Sigmoid colon (tissue), 7 donors: Measurements from ENCODE around the gene ATP2B3. TPM values are rescaled to one million over a fixed set of nuclear protein-coding genes. Genes with fewer than 3 reads are reported as not detected.

ENCODE experiments used
- DNase-seq: peaks from one replicate; pipeline ENCODE4 v3.0.0-alpha.2; 2019
- H3K27ac ChIP-seq, 4 donors: fragments of 200-600 bp; sonication (generic); one replicate each; pipeline ENCODE4 v1.5.1; 2016 to 2019; ENCODE audit warnings: mild to moderate bottlenecking in 1 of 4
- H3K27me3 ChIP-seq, 3 donors: fragments of 200-600 bp; sonication (generic); one replicate each; pipeline ENCODE4 v1.5.1; 2019; ENCODE audit warnings: mild to moderate bottlenecking in 1 of 3
- H3K36me3 ChIP-seq, 4 donors: fragments of 200-600 bp; sonication (generic); one replicate each; pipeline ENCODE4 v1.5.1; 2016 to 2019
- H3K4me1 ChIP-seq, 4 donors: fragments of 200-600 bp; sonication (generic); one replicate each; pipeline ENCODE4 v1.5.1; 2017 to 2019
- H3K4me3 ChIP-seq, 4 donors: fragments of 200-600 bp; sonication (generic); one replicate each; pipeline ENCODE4 v1.5.1; 2017 to 2019; ENCODE audit warnings: mild to moderate bottlenecking in 2 of 4, moderate library complexity in 1 of 4
- H3K9me3 ChIP-seq, 4 donors: fragments of 200-600 bp in 3 of 4; sonication (generic) in 3 of 4; one replicate each; pipeline versions ENCODE4 v1.5.1 to v1.6.1; 2013 to 2019
- EP300 ChIP-seq, 4 donors: sonication (generic); formaldehyde crosslinking; IDR thresholded peaks; one replicate each; pipeline ENCODE4 v1.6.1; 2017; ENCODE audit warnings: antibody characterized with exemption in 4 of 4
- POLR2A ChIP-seq, 2 donors: fragments of 450-650 bp; IDR thresholded peaks; one replicate each; pipeline ENCODE4 v1.6.1; 2016; ENCODE audit warnings: antibody characterized with exemption in 2 of 2, mild to moderate bottlenecking in 2 of 2, moderate library complexity in 2 of 2
- POLR2AphosphoS5 ChIP-seq, 4 donors: sonication (generic); formaldehyde crosslinking; IDR thresholded peaks; one replicate each; pipeline ENCODE4 v1.6.1; 2017; ENCODE audit warnings: antibody characterized with exemption in 4 of 4
- WGBS, 2 donors: extraction: QIAGEN DNeasy Blood & Tissue Kit; methylation state at CpG; one replicate each; pipeline ENCODE4 v1.1.7; 2013; 5-methylcytosine and 5-hydroxymethylcytosine counted together
- intact Hi-C: fragments of 100-400 bp; cut with DNase I; formaldehyde crosslinking; loops from one replicate; pipeline ENCODE4 v1.15.1; 2023
- polyA plus RNA-seq, 3 donors: library from polyadenylated mRNA; stranded (reverse); fragments of 200-250 nt; gene quantifications; one replicate each; pipeline ENCODE4 v1.2.3, GENCODE V29; 2013
- total RNA-seq, 4 donors: library from RNA; depleted of rRNA; stranded (reverse); fragments of >200 nt; gene quantifications; one replicate each; pipeline ENCODE4 v1.1.0, GENCODE V29; 2016
- TF ChIP-seq, protein P1 (sequence below), 4 experiments: fragments of 450-650 bp in 3 of 4; fragments of 200-600 bp in 1 of 4; IDR thresholded peaks; one replicate each; pipeline ENCODE4 v1.5.1; 2016 to 2019; ENCODE audit warnings: antibody characterized with exemption in 4 of 4, mild to moderate bottlenecking in 3 of 4, moderate library complexity in 2 of 4
- donor health status: healthy with polysubstance abuse.
- donor health status: Bipolar disorder and iron deficiency.
- donor health status: healthy.

ATP2B3 gene
- total and polyA plus RNA-seq, 7 donors = under 0.01 to 0.95 (median 0.26) TPM; not detected in 2

GRCh38 chrX:153498453-153498852, 19.0 kb upstream of the ATP2B3 start:
- TF ChIP-seq POLR2AphosphoS5 (IDR thresholded peaks at IDR 0.05) (no peak), POLR2A (IDR thresholded peaks at IDR 0.05) (no peak)
- TF ChIP-seq, protein P1, sequence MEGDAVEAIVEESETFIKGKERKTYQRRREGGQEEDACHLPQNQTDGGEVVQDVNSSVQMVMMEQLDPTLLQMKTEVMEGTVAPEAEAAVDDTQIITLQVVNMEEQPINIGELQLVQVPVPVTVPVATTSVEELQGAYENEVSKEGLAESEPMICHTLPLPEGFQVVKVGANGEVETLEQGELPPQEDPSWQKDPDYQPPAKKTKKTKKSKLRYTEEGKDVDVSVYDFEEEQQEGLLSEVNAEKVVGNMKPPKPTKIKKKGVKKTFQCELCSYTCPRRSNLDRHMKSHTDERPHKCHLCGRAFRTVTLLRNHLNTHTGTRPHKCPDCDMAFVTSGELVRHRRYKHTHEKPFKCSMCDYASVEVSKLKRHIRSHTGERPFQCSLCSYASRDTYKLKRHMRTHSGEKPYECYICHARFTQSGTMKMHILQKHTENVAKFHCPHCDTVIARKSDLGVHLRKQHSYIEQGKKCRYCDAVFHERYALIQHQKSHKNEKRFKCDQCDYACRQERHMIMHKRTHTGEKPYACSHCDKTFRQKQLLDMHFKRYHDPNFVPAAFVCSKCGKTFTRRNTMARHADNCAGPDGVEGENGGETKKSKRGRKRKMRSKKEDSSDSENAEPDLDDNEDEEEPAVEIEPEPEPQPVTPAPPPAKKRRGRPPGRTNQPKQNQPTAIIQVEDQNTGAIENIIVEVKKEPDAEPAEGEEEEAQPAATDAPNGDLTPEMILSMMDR (IDR thresholded peaks at IDR 0.05) = no peak
- 75 to 88% methylated on average over 7 of the region's 7 CpGs for WGBS, 2 donors
- Histone ChIP-seq H3K36me3 (no peaks in the 10 kb centered on the region), H3K4me3 (no peak overlapping the region), H3K4me1 (no peaks in the 10 kb centered on the region), H3K9me3 (no peaks in the 10 kb centered on the region), H3K27ac (no peak overlapping the region), H3K27me3 (peaks cover 0 to 7% (median 0%) of the 10 kb centered on the region in 3 donors)
- DNase-seq = no peak
- intact Hi-C loops = no loop called here

GRCh38 chrX:153499341-153499740, 18.1 kb upstream of the ATP2B3 start:
- Histone ChIP-seq H3K4me3 (no peak overlapping the region), H3K4me1 (no peaks in the 10 kb centered on the region), H3K27me3 (peaks cover 0 to 7% (median 0%) of the 10 kb centered on the region in 3 donors), H3K36me3 (no peaks in the 10 kb centered on the region), H3K9me3 (no peaks in the 10 kb centered on the region), H3K27ac (no peak overlapping the region)
- no peak for DNase-seq
- TF ChIP-seq POLR2A (IDR thresholded peaks at IDR 0.05) (no peak), POLR2AphosphoS5 (IDR thresholded peaks at IDR 0.05) (no peak), EP300 (IDR thresholded peaks at IDR 0.05) (no peak)
- TF ChIP-seq, protein P1 (IDR thresholded peaks at IDR 0.05) = no peak
- intact Hi-C loops = no loop called here
- 44 to 73% methylated on average over 15 of the region's 15 CpGs for WGBS, 2 donors

GRCh38 chrX:153499876-153500275, 17.6 kb upstream of the ATP2B3 start:
- H3K4me3 ChIP-seq = no peak overlapping the region
- H3K4me1 ChIP-seq = no peaks in the 10 kb centered on the region
- H3K27me3 ChIP-seq = peaks cover 0 to 7% (median 0%) of the 10 kb centered on the region in 3 donors
- no peaks in the 10 kb centered on the region for H3K9me3 ChIP-seq
- WGBS, 2 donors = 75 to 83% methylated on average over 17 of the region's 17 CpGs
- no peak for DNase-seq
- no peak overlapping the region for H3K27ac ChIP-seq
- intact Hi-C loops = no loop called here
- no peak for TF ChIP-seq EP300 (IDR thresholded peaks at IDR 0.05)
- no peaks in the 10 kb centered on the region for H3K36me3 ChIP-seq

- H3K27ac ChIP-seq = no peak overlapping the region
Measured at GRCh38 chrX:153500676-153501280, 16.7 kb upstream of the ATP2B3 start.

DNA sequence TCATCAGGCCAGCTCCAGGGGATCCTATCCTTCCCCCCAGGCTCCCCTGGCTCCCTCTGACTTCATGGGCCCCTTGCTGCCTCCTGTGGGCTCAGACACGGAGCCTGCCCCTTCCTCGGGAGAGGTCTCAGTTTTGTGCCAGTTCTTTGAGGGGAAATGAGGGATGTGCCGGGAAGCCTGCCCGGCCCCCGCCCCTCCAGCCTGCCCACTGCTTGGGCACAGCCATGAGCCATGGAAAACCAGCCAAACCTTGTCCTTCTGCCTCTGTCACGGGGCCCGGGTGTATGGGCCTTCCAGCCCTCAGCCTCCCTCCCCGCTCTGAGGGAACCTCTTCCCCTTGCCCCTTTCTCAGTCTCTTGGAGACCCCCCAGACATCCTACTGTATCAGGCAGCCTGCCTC, 15.9 kb upstream of the ATP2B3 start:
- 92 to 93% methylated on average over 8 of the region's 8 CpGs for WGBS, 2 donors
- H3K27me3 ChIP-seq = no peaks in the 10 kb centered on the region
- no peaks in the 10 kb centered on the region for H3K36me3 ChIP-seq
- no peaks in the 10 kb centered on the region for H3K9me3 ChIP-seq
- intact Hi-C loops = no loop called here
- TF ChIP-seq, protein P1 (IDR thresholded peaks at IDR 0.05) = no peak
- TF ChIP-seq POLR2AphosphoS5 (IDR thresholded peaks at IDR 0.05) (no peak), POLR2A (IDR thresholded peaks at IDR 0.05) (no peak), EP300 (IDR thresholded peaks at IDR 0.05) (no peak)
- H3K27ac ChIP-seq = no peak overlapping the region
- no peak overlapping the region for H3K4me3 ChIP-seq
- H3K4me1 ChIP-seq = no peaks in the 10 kb centered on the region
- no peak for DNase-seq

More at GRCh38 chrX:153500676-153501280, 16.7 kb upstream of the ATP2B3 start:
- intact Hi-C loops = no loop called here
- TF ChIP-seq EP300 (IDR thresholded peaks at IDR 0.05) (no peak), POLR2A (IDR thresholded peaks at IDR 0.05) (no peak), POLR2AphosphoS5 (IDR thresholded peaks at IDR 0.05) (no peak)
- TF ChIP-seq, protein P1 (IDR thresholded peaks at IDR 0.05) = no peak
- Histone ChIP-seq H3K36me3 (no peaks in the 10 kb centered on the region), H3K9me3 (no peaks in the 10 kb centered on the region), H3K4me1 (no peaks in the 10 kb centered on the region), H3K4me3 (no peak overlapping the region), H3K27me3 (peaks cover 0 to 4% (median 0%) of the 10 kb centered on the region in 3 donors)
- WGBS, 2 donors = 94 to 95% methylated on average over 9 of the region's 9 CpGs
- no peak for DNase-seq
